Activated CD8-positive, alpha-beta memory T cell treated with anti-CD3 and anti-CD28 coated beads for 36 hours (primary cell): ENCODE results near the gene CENPS. TPM values are rescaled to one million over a fixed set of nuclear protein-coding genes. Genes with fewer than 3 reads are reported as not detected.
"Not testable (repeated sequence)": the region's sequence is repeated elsewhere in the genome, so short reads cannot be mapped to it uniquely, and the experiment has no call there.

Source experiments
- CTCF ChIA-PET: fragments of 350-600 bp; sonication (Branson Sonifier 250); formaldehyde crosslinking; loops from one replicate; lab custom pipeline; 2021; ENCODE audit warnings: antibody characterized with exemption; lab: Charles Lee
- POLR2A ChIA-PET: fragments of 350-600 bp; sonication (Branson Sonifier 250); formaldehyde crosslinking; loops from one replicate; lab custom pipeline; 2021; ENCODE audit warnings: antibody characterized with exemption; lab: Charles Lee
- total RNA-seq, 2 experiments: library from RNA; stranded (reverse); gene quantifications; one replicate each; pipeline ENCODE4 v1.2.3, GENCODE V29; 2021

The CENPS gene
- total RNA-seq, 2 experiments from 2014 or later = 32.8 to 35.2 TPM

GRCh38 chr1:10440794-10441193 lies 10.6 kb downstream of the CENPS start:
- ChIA-PET CTCF (no interaction called here), POLR2A (no interaction called here)

GRCh38 chr1:10444248-10444647 lies 14.0 kb downstream of the CENPS start:
- ChIA-PET POLR2A (no interaction called here), CTCF (interaction anchor here (0.8 to 1.4 kb wide), 2 partner anchors 14 to 19 kb away, joined by 3 read pairs; partner anchors contain the start of gene CENPS)

GRCh38 chr1:10444795-10445397 lies 14.7 kb downstream of the CENPS start:
- ChIA-PET POLR2A (no interaction called here), CTCF (interaction anchor here (0.8 to 1.4 kb wide), 2 partner anchors 15 to 19 kb away, joined by 3 read pairs; partner anchors contain the start of gene CENPS)

GRCh38 chr1:10446790-10447422 lies 16.7 kb downstream of the CENPS start:
- ChIA-PET POLR2A (no interaction called here), CTCF (interaction anchor here (1.5 kb wide), 1 partner anchor 16 kb away, joined by 3 read pairs; no protein-coding TSS in a partner anchor)

GRCh38 chr1:10449751-10450150 lies 19.5 kb downstream of the CENPS start, which contains the start of gene CORT:
Gene CORT, plus strand, starts transcription at chr1:10450031. Its CDS starts 193 bp downstream, at chr1:10450224.
- POLR2A ChIA-PET = interaction anchor here (0.9 kb wide), 1 partner anchor 14 kb away, joined by 3 read pairs; no protein-coding TSS in a partner anchor
- CTCF ChIA-PET = no interaction called here

GRCh38 chr1:10450156-10450814 lies 20.1 kb downstream of the CENPS start:
- CTCF ChIA-PET = no interaction called here
- POLR2A ChIA-PET = no interaction called here

GRCh38 chr1:10450836-10451235 lies 20.6 kb downstream of the CENPS start:
- POLR2A ChIA-PET = no interaction called here

GRCh38 chr1:10451287-10451686 lies 21.1 kb downstream of the CENPS start:
- ChIA-PET POLR2A (no interaction called here), CTCF (no interaction called here)

More at GRCh38 chr1:10450836-10451235, 20.6 kb downstream of the CENPS start:
- CTCF ChIA-PET = no interaction called here

- ChIA-PET POLR2A (interaction anchor here (0.6 kb wide), 1 partner anchor 286 kb away, joined by 4 read pairs; no protein-coding TSS in a partner anchor), CTCF (interaction anchor here (0.6 to 0.7 kb wide), 3 partner anchors 24 to 484 kb away, joined by 3 to 5 read pairs (median 3); no protein-coding TSS in a partner anchor)
Measured at GRCh38 chr1:10456048-10456447, 25.8 kb downstream of the CENPS start.

- ChIA-PET POLR2A (interaction anchor here (0.6 kb wide), 1 partner anchor 286 kb away, joined by 4 read pairs; no protein-coding TSS in a partner anchor), CTCF (interaction anchor here (0.6 kb wide), 2 partner anchors 24 to 483 kb away, joined by 3 read pairs; no protein-coding TSS in a partner anchor)
Measured at GRCh38 chr1:10456661-10457060, 26.4 kb downstream of the CENPS start.

GRCh38 chr1:10457462-10457861 lies 27.2 kb downstream of the CENPS start:
- POLR2A ChIA-PET, CTCF ChIA-PET: not testable (repeated sequence)

- ChIA-PET POLR2A (no interaction called here), CTCF (no interaction called here)
Measured at GRCh38 chr1:10457875-10458274, 27.6 kb downstream of the CENPS start.

GRCh38 chr1:10459184-10459583 lies 29.0 kb downstream of the CENPS start:
- POLR2A ChIA-PET = no interaction called here
- CTCF ChIA-PET = no interaction called here

- CTCF ChIA-PET = interaction anchor here (0.7 kb wide), 1 partner anchor 1406 kb away, joined by 3 read pairs; no protein-coding TSS in a partner anchor
- POLR2A ChIA-PET = no interaction called here
Measured at GRCh38 chr1:10467078-10467477, 36.8 kb downstream of the CENPS start.

- CTCF ChIA-PET = no interaction called here
Measured at GRCh38 chr1:10470043-10470442, 39.8 kb downstream of the CENPS start.

GRCh38 chr1:10471411-10472219 lies 41.4 kb downstream of the CENPS start:
- POLR2A ChIA-PET = interaction anchor here (0.5 kb wide), 1 partner anchor 235 kb away, joined by 3 read pairs; no protein-coding TSS in a partner anchor

More at GRCh38 chr1:10470043-10470442, 39.8 kb downstream of the CENPS start:
- POLR2A ChIA-PET = no interaction called here

GRCh38 chr1:10472220-10473144 lies 42.2 kb downstream of the CENPS start, which contains the start of gene DFFA:
Gene DFFA, minus strand, starts transcription at chr1:10472529. Its CDS starts 71 bp downstream, at chr1:10472458.
- ChIA-PET POLR2A (interaction anchor here (0.6 kb wide), 1 partner anchor 606 kb away, joined by 9 read pairs; no protein-coding TSS in a partner anchor), CTCF (interaction anchor here (1.0 kb wide), 1 partner anchor 22 kb away, joined by 3 read pairs; no protein-coding TSS in a partner anchor)

More at GRCh38 chr1:10471411-10472219, 41.4 kb downstream of the CENPS start:
- CTCF ChIA-PET = no interaction called here
